GM19395 (cell line): ENCODE data around the gene TOP3B.

ENCODE experiments used
- ATAC-seq: cut with Tn5 transposase; IDR thresholded peaks from one replicate; pipeline ENCODE4 v1.9.1; 2021; ENCODE audit warnings: mild to moderate bottlenecking, moderate library complexity; ENCODE audit not compliant: unreplicated experiment

Gene TOP3B

DNA sequence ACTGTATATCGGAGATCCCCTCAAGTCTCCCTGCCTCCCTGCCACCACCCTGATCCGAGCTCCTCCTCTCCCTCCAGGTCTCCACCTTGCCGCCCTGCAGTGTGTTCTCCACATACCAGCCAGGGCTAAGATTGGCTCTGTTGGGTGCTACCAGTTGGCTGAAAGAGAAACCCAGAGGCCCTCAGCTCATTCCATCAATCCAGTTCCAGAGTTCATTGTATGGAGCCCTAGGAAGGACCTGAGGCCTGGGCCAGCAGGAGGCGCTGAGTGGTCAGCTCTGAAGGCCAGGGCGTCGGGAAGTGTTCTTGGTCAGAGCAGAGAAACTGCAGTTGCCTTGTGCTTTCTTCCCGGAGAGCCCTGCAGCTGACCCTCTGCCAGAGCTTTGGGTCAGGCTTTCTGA is 2.2 kb upstream of the TOP3B start:
- no peak for ATAC-seq

DNA sequence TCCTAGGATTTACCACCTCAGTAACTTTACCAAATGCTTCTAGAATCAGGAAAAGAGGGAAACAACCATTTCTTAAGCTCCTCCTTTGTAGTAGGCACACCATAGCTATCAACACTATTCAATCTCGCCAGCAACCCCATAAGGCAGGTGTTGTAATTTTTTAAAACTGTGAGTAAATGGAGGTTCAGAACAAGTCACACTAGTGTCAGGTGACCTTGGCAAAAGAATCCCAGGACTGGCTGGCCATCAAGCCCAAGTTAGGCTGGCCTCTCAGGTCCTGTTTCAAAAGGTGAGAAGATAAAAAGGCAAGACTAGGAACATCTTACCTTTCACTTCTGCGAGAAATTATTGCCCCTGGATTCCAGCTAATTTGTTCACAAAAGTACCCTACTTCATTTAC is 713 bp downstream of the TOP3B start:
- no peak for ATAC-seq

DNA sequence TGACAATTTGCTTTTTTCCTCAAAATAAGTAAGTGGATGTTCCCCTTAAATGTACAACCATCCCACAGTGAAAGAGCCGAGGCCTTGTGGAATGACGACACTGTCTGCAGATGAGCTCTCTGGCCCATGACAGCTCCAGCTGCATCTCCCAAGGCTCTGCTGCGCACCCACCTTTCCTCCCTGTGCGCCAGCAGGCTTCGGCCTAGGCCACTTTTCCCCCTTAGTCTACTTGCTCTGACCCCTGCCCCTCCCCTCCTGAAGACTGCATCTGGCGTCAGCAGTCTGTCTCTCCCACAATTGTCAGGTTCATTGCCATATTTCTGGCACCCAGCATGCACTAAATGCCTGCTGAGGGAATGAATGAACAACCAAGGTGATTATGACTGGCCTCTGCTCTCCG is 2.0 kb downstream of the TOP3B start:
- ATAC-seq = no peak

DNA sequence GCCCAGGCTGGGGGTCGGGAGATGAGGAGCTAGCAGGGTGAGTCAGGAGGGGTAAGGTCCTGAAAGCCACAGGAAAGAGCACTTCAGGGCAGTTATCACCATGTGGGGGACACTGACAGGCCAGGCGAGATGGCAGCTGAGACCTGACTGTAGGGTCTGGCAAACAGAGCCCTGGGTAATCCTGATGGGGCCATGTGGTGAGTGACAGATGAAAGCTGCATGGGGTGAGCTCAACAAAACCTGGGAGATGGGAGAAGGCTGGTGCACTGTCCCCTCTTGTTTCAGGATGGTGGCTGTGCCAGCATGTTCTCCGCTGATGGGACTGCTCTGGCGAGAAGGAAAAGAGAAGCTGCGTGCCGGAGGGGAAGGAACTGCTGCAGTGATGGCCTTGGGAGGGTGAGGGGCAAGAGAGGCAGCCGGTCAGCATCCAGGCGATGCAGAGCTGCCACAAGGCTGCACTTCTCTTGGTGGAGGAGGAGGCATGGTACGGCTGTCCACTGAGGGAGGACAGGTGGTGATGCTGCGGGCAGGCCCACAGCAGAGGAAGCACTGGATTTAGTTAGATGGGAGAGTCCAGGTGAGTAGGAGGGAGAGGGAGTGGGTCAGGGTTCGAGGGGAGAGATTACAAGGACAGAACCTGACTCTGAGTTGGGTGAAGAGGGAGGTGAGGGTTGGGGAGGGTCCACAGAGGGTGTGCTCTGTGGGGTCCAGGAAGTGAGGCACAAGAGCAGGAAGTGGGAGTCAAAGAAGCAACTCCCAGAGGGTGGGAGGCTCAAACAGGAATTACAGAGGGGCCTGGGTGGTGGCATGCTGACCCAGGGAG is 3.8 kb downstream of the TOP3B start:
- ATAC-seq = no peak

DNA sequence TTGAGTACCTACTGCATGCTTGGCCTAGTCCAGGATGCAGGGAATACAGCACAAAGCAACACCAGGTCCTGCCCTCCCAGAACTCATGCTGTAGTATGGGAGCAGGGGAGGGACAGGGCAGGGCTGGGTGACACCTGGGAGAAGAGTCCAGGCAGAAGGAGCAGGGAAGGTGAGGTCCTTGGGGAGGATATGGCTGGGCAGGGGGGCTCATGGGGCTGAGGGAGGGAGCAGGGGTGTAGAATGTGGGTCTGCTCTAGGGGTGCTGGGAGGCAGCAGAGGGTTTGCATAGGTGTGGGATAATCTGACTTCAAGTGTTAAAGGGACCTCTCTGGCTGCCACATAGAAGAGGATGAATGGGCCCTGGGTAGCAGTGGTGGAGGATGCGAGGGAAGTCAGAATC is 4.8 kb downstream of the TOP3B start:
- ATAC-seq = no peak

DNA sequence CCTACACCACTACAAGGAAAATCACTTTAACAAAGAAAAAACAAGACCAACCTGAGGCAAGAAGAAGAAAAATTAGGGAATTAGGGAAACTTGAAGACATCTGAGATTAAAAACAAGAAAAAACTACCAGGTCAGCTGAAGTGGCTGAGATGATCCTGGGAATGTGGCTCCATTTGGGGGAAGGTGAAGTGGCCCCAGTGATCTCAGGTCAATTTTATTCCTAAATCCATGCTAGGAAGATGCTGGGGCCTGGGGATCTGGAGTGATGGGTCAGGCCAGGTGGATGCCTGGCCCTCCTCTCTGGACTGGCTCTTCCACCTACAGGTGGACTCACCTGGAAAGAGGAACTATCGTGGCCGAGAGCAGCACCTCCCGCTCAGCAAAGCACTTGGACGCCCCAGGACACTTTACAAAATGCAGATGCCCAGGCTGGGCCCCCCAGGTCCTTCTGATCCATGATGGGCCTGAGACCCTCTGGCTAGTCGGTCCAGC is 6.7 kb downstream of the TOP3B start:
- ATAC-seq = no peak

DNA sequence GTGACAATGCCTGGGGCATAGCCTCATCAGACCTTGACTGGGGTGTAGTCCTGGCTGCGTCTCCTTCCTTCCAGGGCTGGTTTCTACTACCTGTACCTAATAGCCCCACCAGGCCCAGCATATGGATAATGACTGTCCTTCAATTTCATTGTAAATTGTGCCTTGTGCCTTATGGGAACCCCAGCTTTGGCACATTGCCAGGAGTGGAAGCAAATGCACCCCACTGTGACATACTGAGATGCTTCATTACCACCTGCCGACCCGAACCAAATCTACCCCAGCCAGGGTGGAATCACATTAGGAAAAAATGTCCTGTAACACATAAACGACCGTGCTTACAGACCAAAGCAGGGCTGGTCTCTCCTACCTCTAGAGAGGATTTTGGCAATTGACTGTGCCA is 7.3 kb downstream of the TOP3B start:
- ATAC-seq = no peak

DNA sequence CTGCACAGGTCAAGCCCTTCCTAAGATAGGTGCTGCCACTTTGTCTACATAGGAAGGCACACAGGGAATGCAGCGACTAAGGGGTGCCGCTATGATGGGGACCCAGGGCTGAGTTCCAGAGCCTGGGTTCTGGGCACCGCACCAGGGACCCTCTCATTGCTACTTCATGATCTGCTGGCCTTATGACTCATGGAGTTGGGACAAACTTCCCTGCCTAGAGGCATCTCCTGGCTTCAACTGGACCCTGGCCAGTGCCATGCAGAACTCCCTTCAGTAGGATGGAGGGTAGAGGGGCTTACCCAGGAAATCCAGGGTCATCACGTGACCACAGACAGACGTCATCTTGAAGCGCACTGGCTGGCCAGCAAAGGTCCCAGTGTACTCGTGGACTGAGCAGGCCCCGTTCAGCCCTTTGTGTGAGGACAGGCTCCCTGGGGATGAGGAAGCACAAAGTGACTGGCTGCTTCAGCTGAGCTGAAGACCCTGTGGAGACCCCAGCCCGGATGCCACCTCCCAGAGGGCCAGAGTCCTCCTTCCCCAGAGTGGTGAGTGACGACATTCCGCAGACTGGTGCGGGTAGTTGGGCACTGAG is 8.4 kb downstream of the TOP3B start:
- no peak for ATAC-seq

DNA sequence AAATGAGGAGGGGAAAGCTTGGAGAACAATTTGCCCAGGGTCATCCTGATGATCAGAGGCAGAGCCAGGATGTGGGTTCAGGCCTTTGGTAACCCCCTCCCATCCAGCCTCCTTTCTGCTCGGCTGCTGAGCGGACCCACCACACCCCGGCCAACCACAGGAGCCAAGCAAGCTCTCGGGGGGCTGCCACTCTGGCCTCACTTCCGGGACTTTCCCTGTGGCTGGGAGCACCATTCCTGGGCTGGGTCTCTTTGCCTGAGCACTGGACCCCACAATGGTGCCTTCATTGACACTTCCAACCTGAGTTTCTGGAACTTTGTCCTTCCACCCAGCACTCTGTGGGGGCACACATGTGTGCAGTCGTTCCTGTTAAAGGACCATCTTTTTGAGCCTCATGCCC is 9.8 kb downstream of the TOP3B start:
- ATAC-seq = no peak

DNA sequence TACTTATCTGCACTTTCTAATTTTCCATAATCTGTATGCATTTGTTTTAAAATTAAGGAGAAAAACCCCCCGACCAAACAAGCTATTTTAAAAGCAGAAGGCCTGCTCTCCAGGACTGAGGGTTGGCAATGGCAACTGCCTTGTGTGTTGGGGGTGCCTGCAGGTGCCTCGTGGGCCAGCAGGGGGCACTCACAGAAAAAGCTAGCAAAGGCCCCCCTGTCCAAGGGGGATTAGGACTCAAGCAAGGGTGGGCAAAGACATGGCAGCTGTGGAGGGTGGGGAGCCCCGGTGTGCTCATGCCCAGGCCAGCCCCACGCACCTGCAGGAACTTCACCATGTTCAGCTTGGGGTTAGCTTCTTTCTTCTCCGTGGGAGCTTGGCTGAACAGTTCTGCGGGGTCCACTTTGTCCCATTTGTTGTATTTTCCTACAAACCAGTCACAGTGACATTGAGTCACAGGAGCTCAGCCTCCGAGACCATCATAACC is 10.3 kb downstream of the TOP3B start:
- no peak for ATAC-seq

DNA sequence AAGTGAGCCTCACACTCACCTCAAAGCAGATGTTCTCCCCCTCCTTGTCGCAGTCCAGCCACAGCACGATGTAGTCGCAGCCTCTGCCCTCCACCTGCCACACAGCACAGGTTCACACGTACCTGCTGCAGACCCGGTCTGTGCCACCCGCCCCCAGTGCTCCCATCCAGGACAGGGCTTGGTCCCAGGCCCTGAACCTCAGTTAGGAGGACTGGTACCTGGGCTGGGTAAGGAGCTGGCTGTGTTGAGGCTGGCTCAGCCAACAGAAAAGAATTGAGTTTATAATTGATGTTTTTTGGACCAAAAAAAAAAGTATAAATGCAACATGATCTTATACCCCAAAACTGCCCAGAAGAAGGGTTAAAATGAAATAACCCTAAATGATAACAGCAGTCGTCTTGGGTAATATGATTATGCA is 10.7 kb downstream of the TOP3B start:
- ATAC-seq = no peak

DNA sequence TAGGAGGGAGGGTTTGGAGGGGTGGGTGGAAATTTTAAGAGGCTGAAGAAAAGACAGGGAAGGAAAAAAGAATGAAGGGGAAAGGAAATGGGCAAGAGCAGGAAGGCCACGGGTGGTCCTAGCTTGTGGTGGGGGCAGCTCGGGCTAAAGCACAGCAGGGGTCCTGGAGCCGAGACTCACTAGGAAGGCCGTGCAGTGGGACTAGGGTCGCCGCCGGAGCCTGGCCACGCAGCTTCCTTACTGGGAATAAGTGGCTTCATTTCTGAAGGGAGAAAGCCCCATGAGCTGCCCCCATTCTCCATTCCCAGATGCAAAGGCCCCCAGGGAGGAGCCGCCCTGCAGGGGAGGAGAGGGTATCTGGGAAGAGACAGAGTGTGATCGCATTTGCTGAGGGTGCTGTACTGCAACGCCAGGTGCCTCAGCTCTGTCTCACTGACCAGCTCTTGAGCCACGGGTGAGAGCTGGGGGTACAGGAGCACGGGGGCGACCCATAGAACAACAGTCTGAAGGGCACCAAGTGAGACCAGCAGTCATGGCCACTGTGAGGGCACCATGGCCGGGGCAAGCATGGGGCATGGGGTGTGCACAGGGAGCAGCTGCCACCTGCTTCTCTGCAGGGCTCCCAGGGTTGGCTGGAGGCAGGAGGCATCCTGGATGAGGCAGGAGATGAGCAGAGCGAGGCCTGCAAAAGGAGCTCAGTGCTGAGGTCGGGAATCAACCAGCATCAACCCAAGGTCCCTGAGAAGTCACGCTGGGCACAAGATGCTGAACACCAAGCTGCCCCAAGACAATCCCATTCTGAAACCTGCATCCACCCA is 11.6 kb downstream of the TOP3B start:
- no peak for ATAC-seq

DNA sequence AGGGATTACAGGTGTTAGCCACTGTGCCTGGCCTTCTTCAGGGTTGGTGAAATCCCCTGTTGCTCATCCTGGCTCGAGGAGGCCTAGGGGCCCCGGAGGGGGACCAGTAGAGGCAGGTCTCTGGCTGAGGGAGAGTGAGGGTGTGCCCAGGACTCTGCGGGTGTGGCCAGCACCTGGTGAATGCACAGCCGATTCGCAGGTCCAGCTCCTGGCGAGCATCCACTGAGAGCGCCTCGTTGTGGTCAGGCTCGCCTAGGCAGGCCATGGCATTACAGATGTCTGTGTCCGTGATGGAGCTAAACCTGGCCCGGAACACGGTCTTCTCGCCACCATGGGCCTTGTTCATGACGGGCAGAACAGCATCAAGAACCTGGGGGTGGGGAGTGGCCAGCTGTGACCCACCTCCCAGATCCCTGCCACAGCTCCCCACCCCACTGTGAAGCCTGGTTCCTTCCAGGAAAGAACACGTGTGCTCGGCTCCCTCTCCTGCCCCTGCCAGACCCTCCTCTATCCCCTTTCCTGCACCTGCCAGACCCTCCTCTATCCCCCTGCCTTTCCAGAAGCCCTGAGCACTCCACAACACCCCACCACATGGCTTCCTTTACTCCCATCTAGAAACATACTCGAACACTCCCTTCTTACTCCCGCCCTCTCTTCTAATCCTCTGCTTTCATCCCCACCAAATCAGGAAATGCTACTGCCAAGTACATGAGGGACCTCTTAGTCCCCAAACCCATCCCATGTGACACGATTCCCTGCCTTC is 12.4 kb downstream of the TOP3B start:
- ATAC-seq = no peak

DNA sequence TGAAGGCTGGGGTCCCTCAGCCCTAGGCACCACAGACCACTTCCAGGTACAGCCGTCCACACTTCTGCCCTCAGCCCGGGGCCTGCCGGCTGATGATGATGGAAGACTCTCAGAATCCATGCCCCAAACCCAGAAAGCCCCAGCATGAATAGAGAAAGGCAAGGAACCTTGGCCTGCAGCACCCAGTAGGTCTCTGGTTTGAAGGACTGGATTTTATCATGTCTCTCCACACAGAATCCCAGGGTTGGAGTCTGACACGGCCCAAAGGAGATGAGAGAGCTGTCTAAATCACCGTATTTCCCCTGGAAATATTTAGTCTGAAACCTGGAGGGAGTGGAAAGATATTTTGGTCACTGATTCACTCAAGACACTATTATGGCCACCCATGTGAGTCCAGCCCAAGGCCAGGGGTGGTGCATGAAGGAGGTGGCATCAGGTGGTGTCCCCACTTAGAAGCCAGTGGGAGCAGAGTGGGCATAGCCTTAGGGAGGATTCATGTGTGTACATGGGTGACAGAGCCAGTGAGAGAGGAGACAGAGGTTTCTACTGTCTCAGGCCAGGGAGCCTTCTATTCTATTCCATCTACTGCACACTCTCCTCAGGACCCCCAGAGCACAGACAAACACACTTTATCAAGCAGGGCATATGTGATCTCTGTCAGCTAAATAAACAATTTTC is 14.0 kb downstream of the TOP3B start:
- ATAC-seq = no peak

DNA sequence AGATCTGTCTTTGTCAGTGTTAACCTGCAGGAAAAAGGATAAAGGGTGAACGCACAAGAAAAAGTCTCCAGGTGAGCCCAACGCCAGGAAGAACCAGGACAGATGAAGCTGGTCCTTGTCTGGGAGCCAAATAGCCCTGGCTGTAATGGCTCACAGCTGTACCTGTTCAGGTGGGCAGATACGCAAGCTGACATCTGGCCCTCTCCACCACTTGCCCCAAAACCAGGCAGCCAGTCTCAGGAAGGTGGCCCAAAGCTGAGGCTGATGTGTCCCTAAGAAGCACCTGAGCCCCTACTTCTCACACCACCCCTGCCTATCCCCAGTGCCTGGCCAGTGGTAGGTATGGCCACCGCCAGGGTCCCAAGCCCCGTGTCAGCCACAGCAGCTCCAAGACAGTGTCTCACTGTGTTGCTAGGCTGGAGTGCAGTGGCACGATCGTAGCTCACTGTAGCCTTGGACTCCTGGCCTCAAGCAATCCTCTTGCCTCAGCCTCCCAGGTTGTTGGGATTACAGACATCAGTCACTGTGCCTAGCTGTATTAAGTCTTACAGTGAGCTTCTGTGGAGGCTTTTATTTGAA is 14.8 kb downstream of the TOP3B start:
- no peak for ATAC-seq

DNA sequence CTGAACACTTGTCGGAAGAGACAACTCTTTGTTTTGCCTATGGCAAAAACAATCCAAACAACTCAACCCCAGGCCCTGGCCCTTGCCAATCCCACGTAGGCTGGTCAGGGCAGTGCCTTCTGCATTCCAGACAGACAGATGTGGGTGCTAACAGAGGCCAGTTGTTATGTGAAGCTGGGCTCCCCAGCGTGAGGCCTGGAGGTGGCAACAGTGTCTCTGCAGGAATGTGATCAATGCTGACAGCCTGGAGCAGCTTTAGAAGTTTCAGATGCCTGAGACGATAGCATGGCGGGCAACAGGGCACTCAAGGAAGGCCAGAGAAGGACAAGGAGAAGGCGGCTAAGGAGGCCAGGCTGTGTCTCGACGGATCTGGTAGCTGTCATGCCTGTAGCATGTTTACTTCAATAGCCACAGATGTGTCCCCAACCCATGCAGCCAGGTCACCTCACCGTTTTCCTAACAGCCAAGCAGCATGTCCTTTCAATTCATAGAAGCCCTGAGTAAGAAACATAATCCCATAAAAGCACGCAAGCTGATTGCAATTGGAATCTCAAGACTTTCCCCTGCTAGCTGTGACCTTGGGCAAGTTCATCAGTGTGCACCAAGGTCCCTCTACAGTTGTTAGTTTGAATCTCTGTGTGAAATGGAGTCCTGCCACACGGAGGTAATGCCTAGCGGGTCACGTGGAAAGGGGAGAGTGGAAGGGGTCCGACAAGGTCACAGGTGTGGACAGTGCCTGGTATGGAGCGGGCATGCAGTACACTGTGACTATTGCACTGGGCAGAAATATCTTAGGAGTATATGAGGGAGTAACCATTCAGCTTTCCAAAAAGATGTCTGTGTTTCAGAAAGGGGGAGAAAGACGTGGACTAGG is 15.7 kb downstream of the TOP3B start:
- no peak for ATAC-seq

DNA sequence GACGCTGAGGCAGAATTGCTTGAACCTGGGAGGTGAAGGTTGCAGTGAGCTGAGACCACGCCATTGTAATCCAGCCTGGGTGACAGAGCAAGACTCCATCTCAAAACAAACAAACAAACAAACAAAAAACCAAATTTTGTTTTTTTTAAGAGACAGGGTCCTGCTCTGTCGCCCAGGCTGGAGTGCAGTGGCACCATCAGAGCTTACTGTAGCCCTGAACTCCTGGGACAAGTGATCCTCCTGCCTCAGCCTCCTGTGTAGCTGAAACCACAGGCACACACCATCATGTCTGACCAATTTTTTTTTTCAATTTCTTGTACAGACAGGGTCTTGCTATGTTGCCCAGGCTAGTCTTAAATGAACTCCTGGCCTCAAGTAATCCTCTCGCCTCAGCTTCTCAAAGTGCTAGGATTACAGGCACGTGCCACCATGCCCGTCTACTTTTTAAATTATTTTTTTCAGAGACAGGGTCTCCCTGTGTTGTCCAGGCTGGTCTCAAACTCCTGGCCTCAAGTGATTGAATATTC is 16.8 kb downstream of the TOP3B start:
- no peak for ATAC-seq

DNA sequence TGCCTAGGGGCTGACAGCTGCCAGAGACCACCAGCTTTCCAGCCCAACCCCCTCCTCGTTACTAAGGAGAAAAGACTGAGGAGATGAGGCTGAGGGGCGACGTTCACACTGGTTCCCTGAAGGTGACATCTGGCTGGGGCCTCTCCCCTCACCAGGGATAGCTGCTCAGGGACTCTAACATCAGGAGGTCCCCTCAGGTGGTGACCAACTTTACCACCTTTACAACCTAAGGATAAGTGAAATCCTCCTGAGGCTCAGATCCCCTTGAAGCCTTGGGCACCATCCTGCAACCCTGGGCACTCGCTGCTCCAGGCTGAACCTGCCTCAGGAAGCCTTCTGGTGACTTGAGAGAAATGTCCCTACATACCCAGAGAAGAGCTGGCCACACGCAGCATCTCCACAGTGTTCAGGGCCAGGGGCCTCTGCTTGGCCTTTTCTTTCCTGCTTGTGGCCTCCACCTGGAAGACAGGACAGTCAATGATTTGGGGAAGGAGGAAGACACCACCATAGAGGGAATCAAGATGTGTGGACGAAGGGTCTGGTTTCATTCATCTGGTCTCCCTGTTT is 17.6 kb downstream of the TOP3B start:
- ATAC-seq = no peak
